Endothelial cell of umbilical vein (primary cell): ENCODE data around the gene ZDHHC24.

Experiments used
- CTCF ChIP-seq, 2 donors: IDR thresholded peaks; 1 replicate in 1 of 2; 2 replicates in 1 of 2; pipeline ENCODE4 v1.5.1; 2011; ENCODE audit warnings: low read length in 2 of 2, mild to moderate bottlenecking in 2 of 2, moderate library complexity in 2 of 2, control low read depth in 1 of 2, inconsistent platforms in 1 of 2, low read depth in 1 of 2; ENCODE audit not compliant: insufficient read depth in 1 of 2; ENCODE audit errors: extremely low read depth in 1 of 2
- EZH2 ChIP-seq: IDR thresholded peaks from 2 replicates; pipeline ENCODE4 v1.6.1; 2012; ENCODE audit warnings: borderline replicate concordance, low read depth, mild to moderate bottlenecking, moderate library complexity, low read length, inconsistent platforms; ENCODE audit not compliant: severe bottlenecking
- FOS ChIP-seq: IDR thresholded peaks from 2 replicates; pipeline ENCODE4 v1.6.1; 2011; ENCODE audit warnings: mild to moderate bottlenecking, low read length, moderate library complexity, borderline replicate concordance; ENCODE audit not compliant: insufficient read depth
- GATA2 ChIP-seq: IDR thresholded peaks from 2 replicates; pipeline ENCODE4 v1.7.0; 2011; ENCODE audit warnings: low read depth, mild to moderate bottlenecking, moderate library complexity, mixed read lengths, low read length; ENCODE audit not compliant: insufficient read length, insufficient read depth
- MAX ChIP-seq: IDR thresholded peaks from 2 replicates; pipeline ENCODE4 v1.6.1; 2011; ENCODE audit not compliant: insufficient read depth, insufficient read length
- MYC ChIP-seq: IDR thresholded peaks from one replicate; pipeline ENCODE4 v1.6.1; 2011; ENCODE audit warnings: mild to moderate bottlenecking, low read depth, low read length
- POLR2A ChIP-seq: IDR thresholded peaks from 2 replicates; pipeline ENCODE4 v1.6.1; 2012; ENCODE audit warnings: low read depth, mild to moderate bottlenecking, control low read depth, low read length
- POLR2AphosphoS5 ChIP-seq: IDR thresholded peaks from 2 replicates; pipeline ENCODE4 v1.6.1; 2012; ENCODE audit warnings: low read depth, mild to moderate bottlenecking, control low read depth, low read length, moderate library complexity; ENCODE audit not compliant: insufficient read depth

- TF ChIP-seq POLR2AphosphoS5 (no peak), FOS (no peak), CTCF (IDR thresholded peaks at IDR 0.05; ENCODE audit: extremely low read depth in 1 of 2, insufficient read depth in 1 of 2, low read depth in 1 of 2, low read length in 2 of 2) (no peak), EZH2 (no peak), MAX (no peak), GATA2 (no peak), POLR2A (no peak), MYC (no peak)
Measured at GRCh38 chr11:66494458-66494857, 51.4 kb downstream of the ZDHHC24 start.
